ENCODE results near the gene OTOGL.
"Not testable (repeated sequence)": the region's sequence is repeated elsewhere in the genome, so short reads cannot be mapped to it uniquely, and the experiment has no call there.

Gene OTOGL

DNA sequence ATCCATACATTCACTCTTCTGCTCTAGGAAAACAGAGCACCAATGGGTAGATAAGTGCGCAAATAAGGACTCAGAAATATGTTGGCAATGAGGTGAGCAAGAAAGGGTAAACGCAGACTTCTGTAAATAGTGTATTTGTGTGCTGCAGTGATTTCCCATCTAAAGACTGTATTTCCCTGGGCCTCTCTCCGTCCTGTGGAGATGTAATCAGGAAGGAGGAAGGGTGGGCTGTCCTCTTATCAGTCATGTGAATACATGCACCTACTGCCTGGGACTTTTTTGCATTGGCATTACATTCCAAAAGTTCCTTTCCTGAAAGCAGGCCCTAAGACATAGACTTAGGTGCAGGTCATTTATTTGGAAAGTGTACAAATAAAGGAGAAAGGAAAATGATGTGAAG, 114.5 kb downstream of the OTOGL start:
- in situ Hi-C loops (cut with HindIII; ENCODE audit: low sequenced_read_pairs), result no loop called here

DNA sequence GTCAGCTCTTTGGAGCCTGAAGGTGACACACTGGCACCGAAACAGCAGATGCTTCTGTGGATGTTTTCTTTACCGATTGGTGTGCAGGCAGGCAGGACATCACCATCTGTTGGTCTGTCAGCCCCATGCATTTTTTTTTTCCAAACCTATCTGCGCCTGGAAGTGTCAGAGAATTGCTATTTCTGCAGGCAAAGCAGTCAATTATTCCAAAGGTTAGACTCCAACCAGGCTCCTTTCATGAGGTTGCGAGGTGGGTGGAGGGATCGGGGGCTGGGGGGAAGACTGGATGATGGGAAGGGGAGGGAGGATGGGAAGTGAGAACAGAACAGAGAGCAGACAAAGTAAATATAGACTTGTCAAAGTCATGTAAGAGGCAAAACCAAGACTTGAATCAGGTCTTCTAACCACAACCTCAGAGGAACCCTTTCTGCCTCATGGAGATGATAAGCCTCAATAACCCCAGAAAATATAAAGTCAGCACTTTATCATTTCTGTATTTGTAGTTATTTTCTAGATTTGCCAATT, 117.7 kb downstream of the OTOGL start:
- in situ Hi-C loops (cut with HindIII; ENCODE audit: low sequenced_read_pairs), result no loop called here

GRCh38 chr12:80218925-80219324, 119.6 kb downstream of the OTOGL start:
- in situ Hi-C loops (cut with HindIII; ENCODE audit: low sequenced_read_pairs), result not testable (repeated sequence)

DNA sequence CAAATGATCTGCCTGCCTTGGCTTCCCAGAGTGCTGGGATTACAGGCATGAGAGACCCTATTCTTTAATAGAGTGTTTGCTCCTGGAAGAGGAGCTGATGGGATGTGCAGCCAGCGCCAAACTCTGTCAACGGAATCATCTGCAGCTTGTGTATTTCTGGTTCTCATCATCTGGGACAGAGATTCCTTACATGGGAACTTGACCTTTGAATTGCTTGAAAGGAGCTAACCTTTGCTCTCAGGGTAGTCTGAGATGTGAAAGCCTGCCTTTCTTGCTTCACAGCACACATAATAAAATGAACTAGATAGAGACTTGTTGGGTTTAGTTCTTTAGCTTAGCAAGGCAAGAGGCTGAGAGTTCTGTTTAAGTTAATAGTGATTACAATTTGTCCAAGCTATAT, 120.0 kb downstream of the OTOGL start:
- in situ Hi-C loops (cut with HindIII; ENCODE audit: low sequenced_read_pairs), result no loop called here

DNA sequence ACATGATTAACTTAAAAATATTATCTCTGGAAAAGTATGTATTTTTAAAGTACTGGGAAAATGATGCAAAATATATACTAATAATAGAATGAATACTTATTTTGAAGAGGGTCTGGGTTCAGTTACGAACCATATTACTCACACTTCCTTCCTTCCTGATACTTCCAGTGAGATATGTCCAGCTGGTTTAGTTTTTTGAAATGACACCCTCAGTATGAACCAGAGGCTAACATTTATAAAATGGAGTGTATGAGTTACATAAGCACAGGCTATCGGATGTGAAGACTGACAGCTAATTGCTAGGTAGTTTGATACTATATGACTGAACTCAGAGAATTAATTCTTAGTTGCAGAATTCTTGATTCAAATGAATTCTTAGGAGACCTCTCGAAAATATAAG, 122.9 kb downstream of the OTOGL start:
- in situ Hi-C loops (cut with HindIII; ENCODE audit: low sequenced_read_pairs), result no loop called here

DNA sequence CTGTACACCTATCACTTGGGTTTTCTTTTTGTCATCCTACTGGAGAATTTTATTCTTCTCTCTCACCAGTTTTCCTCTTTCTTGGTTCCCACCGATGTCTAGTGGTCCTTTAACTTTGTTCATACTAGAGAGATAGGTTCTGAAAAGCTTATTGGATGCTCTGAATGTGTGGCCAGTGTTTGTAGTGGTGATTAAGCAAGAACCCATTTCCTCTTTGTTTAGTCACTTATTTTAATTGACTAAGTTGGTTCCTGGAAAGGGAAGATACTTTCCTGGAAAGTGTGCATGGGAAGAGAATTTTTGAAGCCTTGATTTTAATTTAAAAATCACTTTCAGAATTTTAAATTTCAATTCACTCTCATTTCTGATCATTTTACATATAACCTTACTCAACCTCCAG, 127.2 kb downstream of the OTOGL start:
- in situ Hi-C loops (cut with HindIII; ENCODE audit: low sequenced_read_pairs), result no loop called here

DNA sequence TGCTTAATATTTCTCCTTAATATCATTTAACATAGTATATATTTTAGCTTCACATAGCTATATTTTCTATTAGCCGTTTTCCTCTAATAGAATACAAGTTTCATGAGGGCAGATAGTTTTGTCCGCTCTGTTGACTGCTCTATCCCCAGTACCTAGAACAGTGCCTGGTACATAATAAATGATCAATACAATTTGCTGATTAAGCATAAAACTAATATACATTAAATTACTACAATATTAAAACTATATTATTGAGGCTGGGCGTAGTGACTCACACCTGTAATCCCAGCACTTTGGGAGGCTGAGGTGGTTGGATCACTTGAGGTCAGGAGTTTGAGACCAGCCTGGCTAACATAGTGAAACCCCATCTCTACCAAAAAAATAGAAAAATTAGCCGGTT, 128.6 kb downstream of the OTOGL start:
- in situ Hi-C loops (cut with HindIII; ENCODE audit: low sequenced_read_pairs), result not testable (repeated sequence)

DNA sequence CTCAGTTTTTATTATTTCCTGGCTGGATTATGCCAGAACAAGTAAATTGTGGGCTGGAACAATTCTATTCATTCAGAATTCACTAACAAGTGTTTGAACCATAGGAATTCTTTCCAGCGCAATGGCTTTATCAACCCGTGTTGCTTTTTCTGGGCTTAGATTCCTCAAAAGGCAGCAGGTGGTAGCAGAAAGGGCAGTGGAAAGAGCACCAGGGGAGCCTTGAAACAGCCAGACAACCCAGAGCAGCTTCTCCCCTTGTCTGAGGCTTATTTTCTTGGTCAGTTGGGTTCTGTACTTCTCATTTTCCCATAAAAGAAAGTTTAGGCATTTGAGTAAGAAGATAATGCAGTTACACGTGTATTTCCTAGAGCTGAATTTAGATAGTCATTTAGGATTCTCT, 130.7 kb downstream of the OTOGL start:
- in situ Hi-C loops (cut with HindIII; ENCODE audit: low sequenced_read_pairs), result no loop called here

DNA sequence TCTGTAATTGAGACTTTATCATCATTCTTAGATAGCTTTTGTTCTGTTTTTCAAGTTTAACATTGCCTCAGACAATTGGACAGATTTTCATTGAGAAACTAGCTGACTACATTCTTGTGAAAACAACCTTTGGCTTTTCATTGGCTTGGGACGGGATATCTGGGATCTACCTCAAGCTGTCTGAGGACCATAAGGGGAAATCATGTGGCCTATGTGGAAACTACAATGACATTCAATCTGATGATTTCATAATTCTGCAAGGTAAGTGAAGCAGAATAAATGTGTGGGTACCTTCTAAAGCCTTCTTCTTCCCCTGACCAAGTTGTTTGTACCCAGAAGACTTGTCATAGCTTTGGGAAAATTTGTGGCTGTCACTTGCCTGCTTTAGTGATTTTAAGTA, 133.5 kb downstream of the OTOGL start:
- in situ Hi-C loops (cut with HindIII; ENCODE audit: low sequenced_read_pairs), result no loop called here

DNA sequence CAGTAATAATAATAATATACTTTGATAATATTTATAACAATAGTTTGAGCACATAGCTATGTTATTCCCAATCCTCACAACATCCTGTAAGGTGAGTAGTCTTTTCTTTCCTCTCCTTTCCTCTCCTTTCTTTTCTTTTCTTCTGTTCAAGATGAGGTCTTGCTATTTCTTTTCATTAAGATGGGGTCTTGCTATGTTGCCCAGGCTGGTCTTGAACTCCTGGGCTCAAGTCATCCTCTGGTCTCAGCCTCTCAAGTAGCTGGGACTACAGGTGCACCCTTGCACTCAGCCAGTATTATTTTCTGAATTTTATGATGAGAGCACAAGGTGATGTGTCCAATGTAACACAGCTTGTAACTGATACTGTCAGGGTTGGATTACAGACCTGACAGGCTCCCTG, 134.6 kb downstream of the OTOGL start:
- in situ Hi-C loops (cut with HindIII; ENCODE audit: low sequenced_read_pairs), result no loop called here

- in situ Hi-C loops (cut with HindIII; ENCODE audit: low sequenced_read_pairs), result no loop called here
These were observed 135.3 kb downstream of the OTOGL start for GRCh38 chr12:80234667-80235066.

GRCh38 chr12:80235944-80236343, 136.6 kb downstream of the OTOGL start:
- in situ Hi-C loops (cut with HindIII; ENCODE audit: low sequenced_read_pairs), result no loop called here

DNA sequence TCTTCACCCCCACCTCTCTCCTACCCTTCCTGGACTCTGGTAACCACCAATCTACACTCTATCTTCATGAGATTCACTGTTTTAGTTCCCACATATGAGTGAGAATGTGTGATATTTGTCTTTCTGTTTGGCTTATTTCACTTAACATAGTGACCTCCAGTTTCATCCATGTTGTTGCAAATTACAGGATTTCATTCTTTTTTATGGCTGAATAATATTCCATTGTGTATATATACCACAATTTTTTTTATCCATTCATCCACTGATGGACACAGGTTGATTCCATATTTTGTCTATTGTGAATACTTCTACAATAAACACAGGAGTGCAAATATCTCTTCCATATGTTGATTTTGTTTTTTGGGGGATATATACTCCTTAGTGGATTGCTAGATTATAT, 140.5 kb downstream of the OTOGL start:
- in situ Hi-C loops (cut with HindIII; ENCODE audit: low sequenced_read_pairs), result no loop called here

- in situ Hi-C loops (cut with HindIII; ENCODE audit: low sequenced_read_pairs), result no loop called here
These were observed 142.4 kb downstream of the OTOGL start for GRCh38 chr12:80241576-80242273.

GRCh38 chr12:80242321-80242720, 143.0 kb downstream of the OTOGL start:
- in situ Hi-C loops (cut with HindIII; ENCODE audit: low sequenced_read_pairs), result no loop called here

- in situ Hi-C loops (cut with HindIII; ENCODE audit: low sequenced_read_pairs), result not testable (repeated sequence)
These were observed 150.2 kb downstream of the OTOGL start for GRCh38 chr12:80249581-80249980.

GRCh38 chr12:80257920-80258319, 158.6 kb downstream of the OTOGL start:
- in situ Hi-C loops (cut with HindIII; ENCODE audit: low sequenced_read_pairs), result no loop called here

GRCh38 chr12:80260269-80260668, 160.9 kb downstream of the OTOGL start:
- in situ Hi-C loops (cut with HindIII; ENCODE audit: low sequenced_read_pairs), result no loop called here

DNA sequence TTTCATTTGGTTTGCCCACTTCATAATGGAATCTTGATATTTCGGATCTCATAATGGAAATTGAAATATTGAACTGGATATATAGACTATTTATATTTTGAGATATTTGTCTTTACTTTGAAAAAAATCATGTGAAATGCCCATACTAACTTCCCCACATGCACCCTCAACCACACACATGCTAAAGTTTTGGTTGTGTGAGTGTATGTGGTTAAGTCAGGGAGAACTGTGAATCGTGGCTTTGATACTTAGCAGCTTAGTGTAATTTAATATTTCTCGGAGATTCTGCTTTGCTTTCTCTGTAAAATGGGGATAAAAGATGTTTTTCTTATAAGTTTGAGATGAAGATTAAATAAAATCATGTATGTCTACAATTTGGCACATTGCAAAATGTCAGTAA, 162.1 kb downstream of the OTOGL start:
- in situ Hi-C loops (cut with HindIII; ENCODE audit: low sequenced_read_pairs), result no loop called here

GRCh38 chr12:80262346-80262745, 163.0 kb downstream of the OTOGL start:
- in situ Hi-C loops (cut with HindIII; ENCODE audit: low sequenced_read_pairs), result no loop called here

DNA sequence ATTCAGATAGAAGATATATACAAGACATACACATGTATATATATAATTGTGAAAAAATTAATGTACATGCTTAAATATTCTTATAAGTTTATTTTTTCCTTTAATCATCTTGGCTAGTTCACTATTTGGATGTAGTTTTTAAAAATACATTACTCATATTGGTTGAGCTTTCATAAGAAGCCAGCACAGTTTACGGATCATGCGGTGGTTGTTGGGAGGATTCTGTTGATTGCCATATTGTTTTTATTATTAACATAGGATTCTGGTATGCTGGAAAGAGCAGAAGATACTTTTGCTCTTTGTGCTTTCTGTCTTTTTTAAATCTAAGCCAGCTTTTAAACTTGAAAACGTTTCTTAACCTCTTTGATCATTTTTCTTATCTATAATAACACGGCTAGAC, 163.4 kb downstream of the OTOGL start:
- in situ Hi-C loops (cut with HindIII; ENCODE audit: low sequenced_read_pairs), result no loop called here

- in situ Hi-C loops (cut with HindIII; ENCODE audit: low sequenced_read_pairs), result no loop called here
These were observed 165.0 kb downstream of the OTOGL start for GRCh38 chr12:80264386-80264785.

GRCh38 chr12:80264891-80265290, 165.6 kb downstream of the OTOGL start:
- in situ Hi-C loops (cut with HindIII; ENCODE audit: low sequenced_read_pairs), result no loop called here
